Amniotic epithelial cell (primary cell): ENCODE measurements around the gene DDX51.
"Not testable (repeated sequence)": the region's sequence is repeated elsewhere in the genome, so short reads cannot be mapped to it uniquely, and the experiment has no call there.

Source experiments
- DNase-seq: peaks from one replicate; pipeline ENCODE4 v3.0.0-alpha.2; 2010; ENCODE audit warnings: low read depth

Gene DDX51

GRCh38 chr12:132154941-132155770, 11.0 kb upstream of the DDX51 start:
- peak; percentile 20 for DNase-seq

- no peak for DNase-seq
These were observed 10.2 kb upstream of the DDX51 start for GRCh38 chr12:132154341-132154761.

GRCh38 chr12:132153501-132154340, 9.6 kb upstream of the DDX51 start:
- peak; percentile 74 for DNase-seq

- no peak for DNase-seq
These were observed 8.8 kb upstream of the DDX51 start for GRCh38 chr12:132152953-132153352.

GRCh38 chr12:132152411-132152821, 8.3 kb upstream of the DDX51 start:
- DNase-seq: no peak

GRCh38 chr12:132151766-132152410, 7.8 kb upstream of the DDX51 start:
- DNase-seq: no peak

- no peak for DNase-seq
These were observed 7.1 kb upstream of the DDX51 start for GRCh38 chr12:132151145-132151765.

GRCh38 chr12:132150780-132151144, 6.6 kb upstream of the DDX51 start:
- no peak for DNase-seq

- not testable (repeated sequence) for DNase-seq
These were observed 5.4 kb upstream of the DDX51 start for GRCh38 chr12:132149526-132149925.

GRCh38 chr12:132148368-132149045, 4.4 kb upstream of the DDX51 start:
- DNase-seq: no peak

- DNase-seq: no peak
These were observed 3.6 kb upstream of the DDX51 start for GRCh38 chr12:132147423-132148367.

GRCh38 chr12:132146772-132147422, 2.8 kb upstream of the DDX51 start:
- DNase-seq: no peak

GRCh38 chr12:132146098-132146497, 2.0 kb upstream of the DDX51 start:
- no peak for DNase-seq

- DNase-seq: no peak
These were observed 1.2 kb upstream of the DDX51 start for GRCh38 chr12:132145334-132145733.

GRCh38 chr12:132144810-132145168, 670 bp upstream of the DDX51 start:
- DNase-seq: no peak

GRCh38 chr12:132143336-132144071, 615 bp downstream of the DDX51 start:
- DNase-seq: no peak

GRCh38 chr12:132142679-132143335, 1.3 kb downstream of the DDX51 start:
- no peak for DNase-seq

- no peak for DNase-seq
These were observed 2.0 kb downstream of the DDX51 start for GRCh38 chr12:132141976-132142678.
